Measurements from ENCODE around the gene DUSP11. TPM values are rescaled to one million over a fixed set of nuclear protein-coding genes. Genes with fewer than 3 reads are reported as not detected.
"Not testable (repeated sequence)": the region's sequence is repeated elsewhere in the genome, so short reads cannot be mapped to it uniquely, and the experiment has no call there.

The DUSP11 gene
- total RNA-seq, 2 experiments from 2014 or later: 27.6 to 33.5 TPM

- peaks cover 3% of the 10 kb centered on the region for H3K27me3 Mint-ChIP-seq
- H3K27ac Mint-ChIP-seq: peak overlapping the region; percentile 79
- ChIA-PET POLR2A (interaction anchor here (0.7 kb wide), 1 partner anchor 77 kb away, joined by 3 read pairs; no protein-coding TSS in a partner anchor), CTCF (interaction anchor here (0.7 to 9.5 kb wide), 13 partner anchors 10 to 513 kb away, joined by 3 to 155 read pairs (median 4); partner anchors contain the start of genes BOLA3, MOB1A and TPRKB)
- H3K9me3 Mint-ChIP-seq (ENCODE audit: low read depth): no peaks in the 10 kb centered on the region
- ATAC-seq: peak; percentile 55
- peak; percentile 36 for DNase-seq
- no peaks in the 10 kb centered on the region for H3K36me3 Mint-ChIP-seq (ENCODE audit: low read depth)
- no peak overlapping the region for H3K4me3 Mint-ChIP-seq
- peaks cover 34% of the 10 kb centered on the region for H3K4me1 Mint-ChIP-seq
- intact Hi-C loops (cut with DNase I, micrococcal nuclease): loop anchor here (10.0 kb wide), 5 partner anchors 323 to 573 kb away; partner anchors contain the start of genes ALMS1 (in 1 of the 2), BOLA3 (in 1 of the 2) and MOB1A (in 1 of the 2)
Measured at GRCh38 chr2:73822276-73822675, 42.4 kb upstream of the DUSP11 start.

DNA sequence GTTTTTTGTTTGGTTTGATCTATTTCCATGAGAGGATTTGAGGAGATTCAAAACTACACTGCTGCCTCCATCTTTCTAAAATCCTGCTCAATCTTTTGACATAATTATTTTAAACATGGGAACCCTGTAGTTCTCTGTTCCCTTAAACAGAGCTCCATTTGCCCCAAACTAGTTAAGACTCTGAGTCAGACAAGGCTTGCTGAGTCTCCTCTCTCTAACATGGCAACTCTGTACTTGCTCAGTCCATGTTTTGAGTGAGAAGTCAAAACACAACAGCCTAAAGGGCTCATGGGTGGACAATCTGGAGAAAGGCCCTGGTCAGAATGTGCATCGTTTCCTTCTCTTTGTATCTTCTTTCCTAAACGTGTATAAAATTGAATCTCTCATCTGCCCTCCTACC is 41.8 kb upstream of the DUSP11 start:
- peaks cover 3% of the 10 kb centered on the region for H3K27me3 Mint-ChIP-seq
- no peaks in the 10 kb centered on the region for H3K36me3 Mint-ChIP-seq (ENCODE audit: low read depth)
- ATAC-seq (peak; percentile 57), DNase-seq (no peak)
- peaks cover 33% of the 10 kb centered on the region for H3K4me1 Mint-ChIP-seq
- H3K9me3 Mint-ChIP-seq (ENCODE audit: low read depth): no peaks in the 10 kb centered on the region
- POLR2A ChIA-PET: no interaction called here
- peak overlapping the region; percentile 79 for H3K27ac Mint-ChIP-seq
- intact Hi-C loops (cut with DNase I, micrococcal nuclease): loop anchor here (1.0 to 10.0 kb wide), 6 partner anchors 41 to 573 kb away; partner anchors contain the start of genes ALMS1 (in 1 of the 2), BOLA3 (in 1 of the 2), DUSP11 (in 1 of the 2) and MOB1A (in 1 of the 2)
- CTCF ChIA-PET: interaction anchor here (0.6 to 9.5 kb wide), 13 partner anchors 10 to 932 kb away, joined by 3 to 155 read pairs (median 4); partner anchors contain the start of genes BOLA3, MOB1A and TPRKB
- H3K4me3 Mint-ChIP-seq: peak overlapping the region; percentile 16

DNA sequence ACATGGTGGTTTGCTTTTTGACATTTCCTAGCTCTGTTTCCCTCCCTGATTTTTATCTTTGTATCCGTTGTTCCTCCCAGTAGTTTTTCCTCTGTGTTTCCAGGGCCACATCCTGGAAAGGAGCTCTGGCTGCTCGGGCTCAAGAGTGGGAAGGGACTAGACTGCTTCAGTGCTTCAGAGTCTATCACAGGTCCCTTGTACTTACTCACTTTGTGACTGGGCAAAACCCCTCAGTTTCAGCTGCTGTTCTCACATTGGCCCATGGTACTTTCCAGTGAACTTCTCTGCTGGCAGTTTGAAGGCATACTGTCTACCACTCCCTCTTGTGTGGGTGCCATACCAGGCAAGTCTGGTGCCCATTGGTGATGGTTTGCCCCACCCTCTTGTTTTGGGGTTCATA is 41.3 kb upstream of the DUSP11 start:
- ATAC-seq (peak; percentile 94), DNase-seq (peak; percentile 68)
- intact Hi-C loops (cut with DNase I, micrococcal nuclease): loop anchor here (1.0 to 10.0 kb wide), 6 partner anchors 41 to 574 kb away; partner anchors contain the start of genes ALMS1 (in 1 of the 2), BOLA3 (in 1 of the 2), DUSP11 (in 1 of the 2) and MOB1A (in 1 of the 2)
- CTCF ChIA-PET: interaction anchor here (0.6 to 9.5 kb wide), 10 partner anchors 9 to 932 kb away, joined by 3 to 155 read pairs (median 4); partner anchors contain the start of gene BOLA3
- Mint-ChIP-seq H3K27ac (peak overlapping the region; percentile 79), H3K4me1 (peaks cover 33% of the 10 kb centered on the region), H3K4me3 (peak overlapping the region; percentile 16), H3K9me3 (ENCODE audit: low read depth) (no peaks in the 10 kb centered on the region), H3K36me3 (ENCODE audit: low read depth) (no peaks in the 10 kb centered on the region), H3K27me3 (peaks cover 3% of the 10 kb centered on the region)
- POLR2A ChIA-PET: interaction anchor here (0.7 to 1.1 kb wide), 2 partner anchors 84 to 357 kb away, joined by 3 read pairs; partner anchors contain the start of genes MOB1A and TPRKB

GRCh38 chr2:73818296-73818695 is 38.4 kb upstream of the DUSP11 start:
- peaks cover 10% of the 10 kb centered on the region for H3K27me3 Mint-ChIP-seq
- ATAC-seq: no peak
- H3K9me3 Mint-ChIP-seq (ENCODE audit: low read depth): no peaks in the 10 kb centered on the region
- CTCF ChIA-PET: no interaction called here
- H3K4me1 Mint-ChIP-seq: peaks cover 29% of the 10 kb centered on the region
- POLR2A ChIA-PET: no interaction called here
- intact Hi-C loops (cut with DNase I, micrococcal nuclease): no loop called here
- H3K36me3 Mint-ChIP-seq (ENCODE audit: low read depth): no peaks in the 10 kb centered on the region
- no peak overlapping the region for H3K27ac Mint-ChIP-seq
- DNase-seq: no peak
- H3K4me3 Mint-ChIP-seq: no peak overlapping the region

GRCh38 chr2:73812635-73813034 is 32.7 kb upstream of the DUSP11 start:
- Mint-ChIP-seq H3K4me3 (no peak overlapping the region), H3K27ac (no peak overlapping the region), H3K9me3 (ENCODE audit: low read depth) (no peaks in the 10 kb centered on the region), H3K36me3 (ENCODE audit: low read depth) (no peaks in the 10 kb centered on the region), H3K27me3 (peaks cover 10% of the 10 kb centered on the region), H3K4me1 (no peaks in the 10 kb centered on the region)
- ATAC-seq: no peak
- no peak for DNase-seq
- intact Hi-C loops (cut with DNase I, micrococcal nuclease): no loop called here
- ChIA-PET CTCF (interaction anchor here (1.2 to 3.2 kb wide), 2 partner anchors 11 to 366 kb away, joined by 3 to 25 read pairs; partner anchors contain the start of gene MOB1A), POLR2A (no interaction called here)

- no peak for DNase-seq
- CTCF ChIA-PET: interaction anchor here (3.2 kb wide), 1 partner anchor 11 kb away, joined by 25 read pairs; no protein-coding TSS in a partner anchor
- no peaks in the 10 kb centered on the region for H3K4me1 Mint-ChIP-seq
- intact Hi-C loops (cut with DNase I, micrococcal nuclease): no loop called here
- no peaks in the 10 kb centered on the region for H3K36me3 Mint-ChIP-seq (ENCODE audit: low read depth)
- POLR2A ChIA-PET: no interaction called here
- H3K27ac Mint-ChIP-seq: no peak overlapping the region
- H3K4me3 Mint-ChIP-seq: no peak overlapping the region
- H3K27me3 Mint-ChIP-seq: peaks cover 10% of the 10 kb centered on the region
- no peaks in the 10 kb centered on the region for H3K9me3 Mint-ChIP-seq (ENCODE audit: low read depth)
- no peak for ATAC-seq
Measured at GRCh38 chr2:73811878-73812277, 32.0 kb upstream of the DUSP11 start.

DNA sequence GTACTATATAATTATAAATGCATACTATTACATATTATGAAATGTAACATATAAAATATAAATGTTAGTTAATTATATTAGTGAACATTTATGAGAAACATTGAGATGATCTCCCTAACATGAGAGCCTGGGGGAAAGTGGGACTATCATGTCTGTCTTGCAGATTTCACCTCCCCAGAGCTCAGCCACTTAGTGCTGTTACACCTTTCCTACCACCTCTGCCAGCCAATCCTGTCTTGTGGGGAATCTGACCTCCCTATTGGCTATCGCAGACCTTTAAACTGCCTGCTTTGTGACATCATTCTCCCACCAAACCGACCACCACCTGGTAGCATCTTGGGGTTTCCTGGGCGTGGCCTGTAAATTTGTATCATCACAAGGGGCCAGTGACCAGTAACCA is 4.0 kb upstream of the DUSP11 start, which contains the start of gene C2orf78:
C2orf78 (plus strand) TSS at position 301 of the 400 bp plus-strand sequence. CDS start 127 bp downstream, outside the sequence.
- intact Hi-C loops (cut with DNase I, micrococcal nuclease); H3K36me3 Mint-ChIP-seq (ENCODE audit: low read depth); POLR2A ChIA-PET; H3K9me3 Mint-ChIP-seq (ENCODE audit: low read depth); H3K4me3 Mint-ChIP-seq; ATAC-seq; H3K27me3 Mint-ChIP-seq; DNase-seq; H3K27ac Mint-ChIP-seq; CTCF ChIA-PET; H3K4me1 Mint-ChIP-seq: not testable (repeated sequence)

DNA sequence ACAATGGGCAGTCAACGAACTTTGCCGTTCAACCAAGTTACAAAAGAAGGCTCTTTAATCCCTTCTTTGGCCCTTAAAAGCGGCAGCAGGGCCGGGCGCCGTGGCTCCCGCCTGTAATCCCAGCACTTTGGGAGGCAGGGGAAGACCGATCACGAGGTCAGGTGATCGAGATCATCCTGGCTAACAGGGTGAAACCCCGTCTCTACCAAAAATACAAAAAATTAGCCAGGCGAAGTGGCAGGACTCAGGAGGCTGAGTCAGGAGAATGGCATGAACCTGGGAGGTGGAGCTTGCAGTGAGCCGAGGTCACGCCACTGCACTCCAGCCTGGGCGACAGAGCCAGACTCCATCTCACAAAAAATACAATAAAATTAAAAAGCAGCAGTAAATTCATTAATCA is 3.5 kb upstream of the DUSP11 start:
- H3K4me3 Mint-ChIP-seq; H3K27me3 Mint-ChIP-seq; CTCF ChIA-PET; H3K27ac Mint-ChIP-seq; DNase-seq; H3K9me3 Mint-ChIP-seq (ENCODE audit: low read depth); intact Hi-C loops (cut with DNase I, micrococcal nuclease); ATAC-seq; H3K36me3 Mint-ChIP-seq (ENCODE audit: low read depth); H3K4me1 Mint-ChIP-seq; POLR2A ChIA-PET: not testable (repeated sequence)

DNA sequence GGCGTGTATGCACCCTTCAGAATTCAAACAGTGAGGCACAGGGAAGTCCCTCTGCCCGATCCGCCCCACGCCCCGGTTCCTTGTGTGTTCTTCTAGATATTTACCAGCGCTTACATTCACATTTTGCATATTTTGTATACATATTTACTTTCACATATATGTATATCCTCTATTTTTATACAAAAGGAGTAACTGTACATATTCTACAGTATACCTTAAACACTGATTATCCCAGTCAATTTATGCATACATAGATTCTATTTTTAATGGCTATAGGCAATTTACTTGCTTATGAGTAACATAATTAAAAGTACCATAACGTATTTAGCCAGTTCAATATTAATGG is 307 bp upstream of the DUSP11 start:
- Mint-ChIP-seq H3K27ac (no peak overlapping the region), H3K27me3 (peaks cover 2% of the 10 kb centered on the region), H3K4me1 (peaks cover 27% of the 10 kb centered on the region), H3K36me3 (ENCODE audit: low read depth) (peaks cover 17% of the 10 kb centered on the region), H3K4me3 (peak overlapping the region; percentile 100), H3K9me3 (ENCODE audit: low read depth) (no peaks in the 10 kb centered on the region)
- CTCF ChIA-PET: interaction anchor here (0.6 to 1.1 kb wide), 4 partner anchors 44 to 399 kb away, joined by 3 to 7 read pairs (median 4); partner anchors contain the start of gene MOB1A
- DNase-seq (no peak), ATAC-seq (no peak)
- POLR2A ChIA-PET: no interaction called here
- intact Hi-C loops (cut with DNase I, micrococcal nuclease): loop anchor here in 1 of 2 experiments (1.0 kb wide), 5 partner anchors 41 to 367 kb away; partner anchors contain the start of genes BOLA3, STAMBP and TPRKB

- DNase-seq; H3K27me3 Mint-ChIP-seq; H3K9me3 Mint-ChIP-seq (ENCODE audit: low read depth); intact Hi-C loops (cut with DNase I, micrococcal nuclease); ATAC-seq: not testable (repeated sequence)
- ChIA-PET CTCF (interaction anchor here (0.7 to 1.1 kb wide), 8 partner anchors 9 to 400 kb away, joined by 3 to 7 read pairs (median 3); partner anchors contain the start of gene MOB1A), POLR2A (interaction anchor here (0.6 kb wide), 1 partner anchor 50 kb away, joined by 3 read pairs; the partner anchor contains the start of gene STAMBP)
- H3K4me1 Mint-ChIP-seq: peaks cover 34% of the 10 kb centered on the region
- peaks cover 26% of the 10 kb centered on the region for H3K36me3 Mint-ChIP-seq (ENCODE audit: low read depth)
- H3K4me3 Mint-ChIP-seq: peak overlapping the region; percentile 100
- peak overlapping the region; percentile 98 for H3K27ac Mint-ChIP-seq
Measured at GRCh38 chr2:73778867-73779466, 936 bp downstream of the DUSP11 start.

GRCh38 chr2:73776869-73777519 is 2.9 kb downstream of the DUSP11 start:
- Mint-ChIP-seq H3K4me1 (peaks cover 34% of the 10 kb centered on the region), H3K36me3 (ENCODE audit: low read depth) (peaks cover 39% of the 10 kb centered on the region), H3K27ac (no peak overlapping the region), H3K4me3 (no peak overlapping the region), H3K27me3 (no peaks in the 10 kb centered on the region), H3K9me3 (ENCODE audit: low read depth) (no peaks in the 10 kb centered on the region)
- DNase-seq (no peak), ATAC-seq (no peak)
- POLR2A ChIA-PET: no interaction called here
- intact Hi-C loops (cut with DNase I, micrococcal nuclease): no loop called here
- CTCF ChIA-PET: interaction anchor here (0.7 to 1.2 kb wide), 3 partner anchors 13 to 579 kb away, joined by 3 to 5 read pairs (median 3); no protein-coding TSS in a partner anchor
